GM19468 (cell line): ENCODE measurements around the gene R3HDML.

Experiments used
- ATAC-seq: cut with Tn5 transposase; IDR thresholded peaks from one replicate; pipeline ENCODE4 v1.9.1; 2021; ENCODE audit warnings: mild to moderate bottlenecking, moderate library complexity, moderate number of reproducible peaks; ENCODE audit not compliant: unreplicated experiment; ENCODE audit errors: extremely low read depth

R3HDML gene

GRCh38 chr20:44395461-44396340, 58.9 kb downstream of the R3HDML start:
- no peak for ATAC-seq

- ATAC-seq: no peak
Observed at GRCh38 chr20:44396369-44397130, 59.7 kb downstream of the R3HDML start.

GRCh38 chr20:44398335-44398734, 61.5 kb downstream of the R3HDML start:
- no peak for ATAC-seq

GRCh38 chr20:44399446-44399845, 62.6 kb downstream of the R3HDML start:
- no peak for ATAC-seq

GRCh38 chr20:44400671-44400969, 63.8 kb downstream of the R3HDML start:
- no peak for ATAC-seq
